K562 (cell line): Measurements from ENCODE around the gene MTMR6.

Experiments
- HDGF ChIP-seq: fragments of 450-650 bp; IDR thresholded peaks from 2 replicates; pipeline ENCODE4 v1.6.1; 2016
- RFX5 ChIP-seq: IDR thresholded peaks from 2 replicates; pipeline ENCODE4 v1.6.1; 2011; ENCODE audit warnings: low read depth, mild to moderate bottlenecking, improper control_type of control experiment, low read length
- ZNF274 ChIP-seq: IDR thresholded peaks from 2 replicates; pipeline ENCODE4 v1.6.1; 2011; ENCODE audit warnings: low read depth, mild to moderate bottlenecking, low read length, moderate library complexity, borderline replicate concordance

- TF ChIP-seq HDGF (no peak), ZNF274 (no peak), RFX5 (no peak)
Observed at GRCh38 chr13:25286969-25287961, at the start of gene MTMR6.
